ENCODE measurements around the gene PDE4B.
"Not testable (repeated sequence)": the region's sequence is repeated elsewhere in the genome, so short reads cannot be mapped to it uniquely, and the experiment has no call there.

Gene PDE4B

GRCh38 chr1:65817891-65818290 lies 25.2 kb downstream of the PDE4B start:
- peak; percentile 23 for DNase-seq

GRCh38 chr1:65818966-65819365 lies 26.3 kb downstream of the PDE4B start:
- DNase-seq, result no peak

GRCh38 chr1:65820983-65821382 lies 28.3 kb downstream of the PDE4B start:
- peak; percentile 61 for DNase-seq

- DNase-seq, result no peak
Observed at GRCh38 chr1:65821386-65821785, 28.7 kb downstream of the PDE4B start.

- no peak for DNase-seq
Observed at GRCh38 chr1:65824103-65824502, 31.4 kb downstream of the PDE4B start.

- DNase-seq, result no peak
Observed at GRCh38 chr1:65825741-65826140, 33.0 kb downstream of the PDE4B start.

- DNase-seq, result no peak
Observed at GRCh38 chr1:65826782-65827181, 34.1 kb downstream of the PDE4B start.

- no peak for DNase-seq
Observed at GRCh38 chr1:65827346-65827745, 34.7 kb downstream of the PDE4B start.

GRCh38 chr1:65830306-65830705 lies 37.6 kb downstream of the PDE4B start:
- no peak for DNase-seq

GRCh38 chr1:65832296-65832695 lies 39.6 kb downstream of the PDE4B start:
- DNase-seq, result no peak

- DNase-seq, result no peak
Observed at GRCh38 chr1:65836686-65837085, 44.0 kb downstream of the PDE4B start.

GRCh38 chr1:65840683-65841082 lies 48.0 kb downstream of the PDE4B start:
- DNase-seq, result no peak

GRCh38 chr1:65844296-65844695 lies 51.6 kb downstream of the PDE4B start:
- no peak for DNase-seq

- DNase-seq, result no peak
Observed at GRCh38 chr1:65844821-65845534, 52.3 kb downstream of the PDE4B start.

GRCh38 chr1:65845535-65846060 lies 52.9 kb downstream of the PDE4B start:
- no peak for DNase-seq

- DNase-seq, result no peak
Observed at GRCh38 chr1:65846866-65847265, 54.2 kb downstream of the PDE4B start.

- DNase-seq, result no peak
Observed at GRCh38 chr1:65850281-65850680, 57.6 kb downstream of the PDE4B start.

GRCh38 chr1:65856591-65856990 lies 63.9 kb downstream of the PDE4B start:
- not testable (repeated sequence) for DNase-seq

- DNase-seq, result no peak
Observed at GRCh38 chr1:65866439-65866838, 73.7 kb downstream of the PDE4B start.

GRCh38 chr1:65872301-65872700 lies 79.6 kb downstream of the PDE4B start:
- no peak for DNase-seq

GRCh38 chr1:65878342-65878741 lies 85.6 kb downstream of the PDE4B start:
- DNase-seq, result not testable (repeated sequence)

- no peak for DNase-seq
Observed at GRCh38 chr1:65880611-65881010, 87.9 kb downstream of the PDE4B start.

GRCh38 chr1:65881067-65881594 lies 88.4 kb downstream of the PDE4B start:
- DNase-seq, result no peak

- no peak for DNase-seq
Observed at GRCh38 chr1:65882076-65882475, 89.4 kb downstream of the PDE4B start.

GRCh38 chr1:65889441-65889840 lies 96.7 kb downstream of the PDE4B start:
- DNase-seq, result no peak

Measured in eye (tissue), 1 donor.